ENCODE results near the gene RMDN3.

Gene RMDN3

GRCh38 chr15:40693904-40694687 is 61.0 kb downstream of the RMDN3 start:
- TF ChIP-seq CTCF (IDR thresholded peaks at IDR 0.05; ENCODE audit: extremely low read depth, missing control alignments), result no peak
- peak; percentile 23 for DNase-seq (ENCODE audit: low spot score)

DNA sequence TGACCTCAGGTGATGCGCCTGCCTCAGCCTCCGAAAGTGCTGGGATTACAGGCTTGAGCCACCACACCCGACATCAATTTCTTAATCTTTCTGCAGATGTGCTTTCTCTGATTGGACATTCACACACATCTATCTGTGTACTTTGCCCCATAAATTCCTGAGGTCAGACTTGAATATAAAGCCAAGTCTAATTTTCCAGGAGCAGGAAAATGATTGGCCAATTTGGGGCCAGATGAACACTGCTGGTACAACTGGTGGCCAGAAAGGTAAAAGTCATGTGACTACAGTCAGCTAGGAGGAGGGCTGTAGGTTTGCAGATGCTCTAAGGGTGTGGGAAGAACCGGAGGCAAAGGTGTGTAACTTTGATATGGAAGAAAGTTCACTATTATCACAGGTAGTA is 63.3 kb downstream of the RMDN3 start:
- no peak for TF ChIP-seq CTCF (IDR thresholded peaks at IDR 0.05; ENCODE audit: extremely low read depth, missing control alignments)
- no peak for DNase-seq (ENCODE audit: low spot score)

- DNase-seq (ENCODE audit: low spot score), result no peak
- TF ChIP-seq CTCF (IDR thresholded peaks at IDR 0.05; ENCODE audit: extremely low read depth, missing control alignments), result no peak
Observed at GRCh38 chr15:40688932-40689799, 65.9 kb downstream of the RMDN3 start.

All from GM20000 (cell line).